ENCODE results near the gene HLA-DQA2.
"Not testable (repeated sequence)": the region's sequence is repeated elsewhere in the genome, so short reads cannot be mapped to it uniquely, and the experiment has no call there.

HLA-DQA2 gene

DNA sequence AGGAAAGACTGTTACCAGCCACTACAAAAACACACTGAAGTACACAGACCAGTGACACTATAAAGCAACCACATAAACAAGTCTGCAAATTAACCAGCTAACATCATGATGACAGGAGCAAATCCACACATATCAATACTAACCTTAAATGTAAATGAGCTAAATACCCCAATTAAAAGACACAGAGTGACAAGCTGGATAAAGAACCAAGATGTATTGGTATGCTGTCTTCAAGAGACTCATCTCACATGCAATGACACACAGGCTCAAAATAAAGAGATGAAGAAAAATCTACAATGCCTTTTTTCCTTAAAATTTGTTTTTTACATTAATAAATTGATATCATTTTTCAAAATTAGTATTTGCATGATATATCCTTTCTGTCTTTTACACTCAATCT is 41.7 kb downstream of the HLA-DQA2 start:
- DNase-seq: not testable (repeated sequence)

DNA sequence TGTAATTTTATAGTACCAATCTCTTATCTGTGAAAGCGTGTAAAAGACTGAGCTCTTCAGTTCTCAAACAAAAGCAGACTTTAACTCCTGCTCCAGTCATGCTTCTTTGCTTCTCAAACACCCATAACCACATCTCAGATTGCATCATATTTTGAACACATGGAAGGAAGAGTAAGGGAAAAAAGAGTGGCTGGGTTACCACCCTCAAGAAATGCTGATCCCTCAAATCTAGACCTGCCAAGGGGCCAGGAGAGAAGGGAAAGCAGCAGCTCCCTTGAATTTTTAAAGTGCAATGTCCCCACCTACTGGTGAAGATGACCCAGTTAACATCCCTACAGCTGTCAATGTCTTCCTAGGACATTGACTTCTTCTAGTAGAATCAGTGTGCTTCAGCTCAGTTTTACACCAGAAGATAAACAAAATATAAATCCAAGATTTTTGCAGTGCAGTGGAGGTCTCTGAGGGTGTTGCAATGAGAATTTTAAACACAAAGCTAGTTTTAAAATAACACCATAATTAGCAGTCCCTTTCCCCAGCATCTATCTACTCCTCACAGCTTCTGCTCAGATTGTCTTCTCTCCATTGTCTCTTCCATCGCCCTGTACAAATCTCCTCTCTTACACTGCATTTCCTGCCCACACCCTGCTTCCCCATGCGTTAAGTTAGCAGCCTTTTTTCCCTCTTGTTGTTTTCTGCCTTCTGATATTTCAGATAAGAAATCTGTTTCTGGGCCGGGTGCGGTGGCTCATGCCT is 44.8 kb downstream of the HLA-DQA2 start:
- DNase-seq: no peak

DNA sequence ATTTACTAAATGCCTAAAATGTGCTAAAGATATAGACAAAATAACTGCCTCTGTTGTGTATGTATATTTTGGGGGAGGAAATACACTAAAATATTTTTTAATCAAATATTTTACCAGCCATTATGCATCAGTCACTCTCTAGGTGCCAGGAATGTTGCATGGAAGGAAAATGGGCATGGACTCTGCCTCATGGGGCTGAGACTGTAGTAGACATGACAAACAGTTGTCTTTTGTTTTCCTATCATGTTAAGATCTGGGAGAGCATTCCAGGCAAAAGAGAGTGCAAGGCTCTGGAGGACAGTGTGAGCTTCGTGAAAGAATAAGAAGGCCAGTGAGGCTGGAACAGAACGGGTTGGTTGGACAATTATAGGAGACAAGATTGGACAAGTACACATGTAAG is 49.1 kb downstream of the HLA-DQA2 start:
- no peak for DNase-seq

DNA sequence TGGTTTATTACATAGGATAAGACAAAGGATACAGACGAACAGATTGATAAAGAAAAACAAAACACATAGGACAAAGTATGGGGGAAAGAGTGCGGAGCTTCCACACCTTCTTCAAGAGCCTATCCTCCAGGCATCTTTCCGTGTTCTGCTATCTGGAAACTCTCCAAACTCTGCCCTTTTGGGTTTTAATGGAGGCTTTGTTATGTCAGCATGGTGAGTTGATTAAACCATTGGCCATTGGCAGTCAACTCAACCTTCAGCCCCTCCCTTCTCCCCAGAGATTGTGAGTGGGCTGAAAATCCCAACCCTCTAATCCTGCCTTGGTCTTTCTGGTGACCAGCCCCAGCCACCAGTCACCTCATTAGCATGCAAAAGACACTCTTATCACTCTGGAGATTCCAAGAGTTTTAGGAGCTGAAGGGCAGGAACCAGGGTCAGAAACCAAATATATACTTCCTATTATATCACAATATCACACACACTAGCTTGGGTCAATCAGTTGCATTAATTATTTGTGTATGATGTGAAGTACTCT is 51.8 kb downstream of the HLA-DQA2 start:
- no peak for DNase-seq

DNA sequence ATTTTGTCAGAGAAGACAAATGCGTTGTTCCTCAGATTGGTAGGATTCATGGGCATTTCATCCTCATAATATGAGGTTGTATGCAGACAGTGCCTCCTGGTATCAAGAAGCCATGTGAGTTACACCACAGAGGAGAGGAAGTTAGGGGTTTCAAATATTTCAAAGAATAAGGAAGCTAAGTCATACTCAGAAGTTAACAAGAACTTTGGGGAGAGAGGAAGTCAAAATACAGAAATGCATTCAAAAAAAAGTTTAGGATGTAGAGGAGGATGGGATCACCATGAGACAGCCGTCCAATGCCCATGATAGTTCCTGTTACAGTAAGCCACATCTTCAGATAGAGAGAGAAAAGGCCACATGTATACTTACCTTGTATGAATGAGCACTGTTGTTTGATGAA is 53.3 kb downstream of the HLA-DQA2 start:
- DNase-seq: no peak
